GM12865 (cell line): ENCODE results near the gene AGK.
"Not testable (repeated sequence)": the region's sequence is repeated elsewhere in the genome, so short reads cannot be mapped to it uniquely, and the experiment has no call there.

Experiments
- DNase-seq: peaks from one replicate; pipeline ENCODE4 v3.0.0; 2010; ENCODE audit warnings: low read depth
- H3K4me3 ChIP-seq: 2 replicates; pipeline ENCODE4 v1.5.1; 2011; ENCODE audit warnings: mild to moderate bottlenecking, low read depth, low read length, control low read depth
- CTCF ChIP-seq: IDR thresholded peaks from 2 replicates; pipeline ENCODE4 v1.5.1; 2011; ENCODE audit warnings: low read length, control low read depth, low read depth, inconsistent platforms; ENCODE audit not compliant: insufficient read depth; ENCODE audit errors: missing control alignments

Gene AGK

GRCh38 chr7:141641876-141642275 is 90.7 kb downstream of the AGK start:
- DNase-seq, result no peak
- no peak overlapping the region for H3K4me3 ChIP-seq
- no peak for TF ChIP-seq CTCF

- no peak overlapping the region for H3K4me3 ChIP-seq
- TF ChIP-seq CTCF, result no peak
- DNase-seq, result no peak
Measured at GRCh38 chr7:141645188-141645587, 94.0 kb downstream of the AGK start.

GRCh38 chr7:141646826-141647480 is 95.7 kb downstream of the AGK start:
- DNase-seq, result no peak
- H3K4me3 ChIP-seq, result no peak overlapping the region
- no peak for TF ChIP-seq CTCF

GRCh38 chr7:141647701-141648100 is 96.5 kb downstream of the AGK start:
- H3K4me3 ChIP-seq, DNase-seq: not testable (repeated sequence)

GRCh38 chr7:141648276-141649114 is 97.3 kb downstream of the AGK start:
- TF ChIP-seq CTCF, result no peak
- no peak for DNase-seq
- no peak overlapping the region for H3K4me3 ChIP-seq

- no peak overlapping the region for H3K4me3 ChIP-seq
- DNase-seq, result peak; percentile 58
- TF ChIP-seq CTCF, result no peak
Measured at GRCh38 chr7:141649137-141649864, 98.1 kb downstream of the AGK start.
